Lower lobe of right lung (tissue), 2 donors: ENCODE measurements around the gene USP28. TPM values are rescaled to one million over a fixed set of nuclear protein-coding genes. Genes with fewer than 3 reads are reported as not detected.
"Not testable (repeated sequence)": the region's sequence is repeated elsewhere in the genome, so short reads cannot be mapped to it uniquely, and the experiment has no call there.

ENCODE experiments used
- ATAC-seq, 2 donors: fragments of 200-7000 bp; cut with Tn5 transposase; one replicate each; pipeline ENCODE4 v1.9.1; 2020 to 2022; ENCODE audit warnings: mild to moderate bottlenecking in 2 of 2, moderate library complexity in 2 of 2
- DNase-seq: peaks from one replicate; pipeline ENCODE4 v3.0.0-alpha.2; 2020
- H3K27ac ChIP-seq: fragments of 200-600 bp; one replicate; pipeline ENCODE4 v1.8.0; 2022
- H3K27me3 ChIP-seq: fragments of 200-600 bp; one replicate; pipeline ENCODE4 v1.8.0; 2022; ENCODE audit warnings: low read depth
- H3K36me3 ChIP-seq: fragments of 200-600 bp; one replicate; pipeline ENCODE4 v1.8.0; 2022; ENCODE audit warnings: mild to moderate bottlenecking
- H3K4me1 ChIP-seq: fragments of 200-600 bp; one replicate; pipeline ENCODE4 v1.8.0; 2022
- H3K4me3 ChIP-seq: fragments of 200-600 bp; one replicate; pipeline ENCODE4 v1.8.0; 2022; ENCODE audit warnings: mild to moderate bottlenecking
- H3K9me3 ChIP-seq: fragments of 200-600 bp; one replicate; pipeline ENCODE4 v1.8.0; 2022
- intact Hi-C: fragments of 100-400 bp; cut with DNase I; formaldehyde crosslinking; loops from one replicate; pipeline ENCODE4 v1.11.0; 2022
- total RNA-seq: library from RNA; stranded (reverse); fragmentation: NEBNext Ultra II Directional; extraction: Animal tissue kit (Norgen Biotek cat#: 25700); gene quantifications from one replicate; pipeline ENCODE4 v1.2.1, GENCODE V29; 2021
- TF ChIP-seq, protein P1 (sequence below): fragments of 200-600 bp; IDR thresholded peaks from one replicate; pipeline ENCODE4 v1.8.0; 2022; ENCODE audit warnings: antibody characterized with exemption, mild to moderate bottlenecking
- donor health status: DM: no; HTN: yes; CAD: no; lungs with severe emphysema.

USP28 gene
- total RNA-seq, 1 donor from 2014 or later = 28.0 TPM

- peak; percentile 63 to 64 for ATAC-seq
- H3K27ac ChIP-seq = peak overlapping the region; percentile 78
- H3K4me3 ChIP-seq = peak overlapping the region; percentile 80
- peaks cover 15% of the 10 kb centered on the region for H3K36me3 ChIP-seq
- peak; percentile 52 for DNase-seq
- TF ChIP-seq, protein P1, sequence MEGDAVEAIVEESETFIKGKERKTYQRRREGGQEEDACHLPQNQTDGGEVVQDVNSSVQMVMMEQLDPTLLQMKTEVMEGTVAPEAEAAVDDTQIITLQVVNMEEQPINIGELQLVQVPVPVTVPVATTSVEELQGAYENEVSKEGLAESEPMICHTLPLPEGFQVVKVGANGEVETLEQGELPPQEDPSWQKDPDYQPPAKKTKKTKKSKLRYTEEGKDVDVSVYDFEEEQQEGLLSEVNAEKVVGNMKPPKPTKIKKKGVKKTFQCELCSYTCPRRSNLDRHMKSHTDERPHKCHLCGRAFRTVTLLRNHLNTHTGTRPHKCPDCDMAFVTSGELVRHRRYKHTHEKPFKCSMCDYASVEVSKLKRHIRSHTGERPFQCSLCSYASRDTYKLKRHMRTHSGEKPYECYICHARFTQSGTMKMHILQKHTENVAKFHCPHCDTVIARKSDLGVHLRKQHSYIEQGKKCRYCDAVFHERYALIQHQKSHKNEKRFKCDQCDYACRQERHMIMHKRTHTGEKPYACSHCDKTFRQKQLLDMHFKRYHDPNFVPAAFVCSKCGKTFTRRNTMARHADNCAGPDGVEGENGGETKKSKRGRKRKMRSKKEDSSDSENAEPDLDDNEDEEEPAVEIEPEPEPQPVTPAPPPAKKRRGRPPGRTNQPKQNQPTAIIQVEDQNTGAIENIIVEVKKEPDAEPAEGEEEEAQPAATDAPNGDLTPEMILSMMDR = no peak
- intact Hi-C loops = no loop called here
- peaks cover 20% of the 10 kb centered on the region for H3K4me1 ChIP-seq
- H3K9me3 ChIP-seq = no peaks in the 10 kb centered on the region
- H3K27me3 ChIP-seq = no peaks in the 10 kb centered on the region
These were observed 102.3 kb downstream of the USP28 start for GRCh38 chr11:113773092-113773415.

DNA sequence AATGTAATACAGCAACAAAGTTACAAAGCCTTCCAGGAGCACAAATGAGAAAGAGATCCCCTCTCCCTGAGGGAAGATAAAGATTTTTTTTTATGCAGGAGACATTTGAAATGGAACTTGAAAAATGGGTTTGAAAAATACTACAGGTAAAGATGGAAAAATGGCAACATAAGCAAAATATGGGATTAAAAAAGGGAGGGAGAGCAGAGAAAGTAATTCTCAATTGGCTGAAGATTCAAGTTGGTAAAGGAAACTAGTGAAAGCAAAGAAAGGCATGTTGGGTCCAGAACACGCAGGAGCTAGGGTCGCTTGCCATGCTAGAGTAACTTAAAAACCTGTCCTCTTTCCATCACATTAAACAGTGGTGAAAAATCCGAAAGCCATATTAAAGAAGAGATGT lies 103.4 kb downstream of the USP28 start:
- ATAC-seq (no peak), DNase-seq (no peak)
- H3K27ac ChIP-seq = no peak overlapping the region
- peaks cover 20% of the 10 kb centered on the region for H3K4me1 ChIP-seq
- H3K36me3 ChIP-seq = peaks cover 26% of the 10 kb centered on the region
- TF ChIP-seq, protein P1 = no peak
- H3K9me3 ChIP-seq = no peaks in the 10 kb centered on the region
- no peaks in the 10 kb centered on the region for H3K27me3 ChIP-seq
- intact Hi-C loops = no loop called here
- H3K4me3 ChIP-seq = peak overlapping the region; percentile 80

GRCh38 chr11:113764527-113765219 lies 110.7 kb downstream of the USP28 start:
- TF ChIP-seq, protein P1 = no peak
- H3K9me3 ChIP-seq = no peaks in the 10 kb centered on the region
- peaks cover 5% of the 10 kb centered on the region for H3K4me1 ChIP-seq
- no peak overlapping the region for H3K27ac ChIP-seq
- intact Hi-C loops = no loop called here
- ATAC-seq (no peak), DNase-seq (no peak)
- no peaks in the 10 kb centered on the region for H3K27me3 ChIP-seq
- H3K4me3 ChIP-seq = no peak overlapping the region
- H3K36me3 ChIP-seq = peaks cover 54% of the 10 kb centered on the region

DNA sequence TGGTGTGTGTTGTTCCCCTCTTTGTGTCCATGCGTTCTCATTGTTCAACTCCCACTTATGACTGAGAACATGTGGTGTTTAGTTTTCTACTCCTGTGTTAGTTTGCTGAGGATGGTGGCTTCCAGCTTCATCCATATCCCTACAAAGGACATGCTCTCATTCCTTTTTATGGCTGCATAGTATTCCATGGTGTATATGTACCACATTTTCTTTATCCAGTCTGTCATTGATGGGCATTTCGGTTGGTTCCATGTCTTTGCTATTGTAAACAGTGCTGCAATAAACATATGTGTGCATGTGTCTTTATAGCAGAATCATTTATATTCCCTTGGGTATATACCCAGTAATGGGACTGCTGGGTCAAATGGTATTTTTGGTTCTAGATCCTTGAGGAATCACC lies 112.3 kb downstream of the USP28 start:
- H3K9me3 ChIP-seq, ATAC-seq, H3K4me3 ChIP-seq, DNase-seq, H3K27me3 ChIP-seq, intact Hi-C loops, H3K27ac ChIP-seq, H3K4me1 ChIP-seq: not testable (repeated sequence)
- peaks cover 62% of the 10 kb centered on the region for H3K36me3 ChIP-seq

- ATAC-seq (no peak), DNase-seq (no peak)
- TF ChIP-seq, protein P1 = no peak
- no peak overlapping the region for H3K27ac ChIP-seq
- intact Hi-C loops = no loop called here
- H3K27me3 ChIP-seq = no peaks in the 10 kb centered on the region
- no peak overlapping the region for H3K4me3 ChIP-seq
- H3K9me3 ChIP-seq = no peaks in the 10 kb centered on the region
- H3K36me3 ChIP-seq = peaks cover 66% of the 10 kb centered on the region
- peaks cover 5% of the 10 kb centered on the region for H3K4me1 ChIP-seq
These were observed 115.1 kb downstream of the USP28 start for GRCh38 chr11:113760241-113760640.

GRCh38 chr11:113752932-113753331 lies 122.4 kb downstream of the USP28 start:
- Histone ChIP-seq H3K27ac (no peak overlapping the region), H3K9me3 (no peaks in the 10 kb centered on the region), H3K4me1 (no peaks in the 10 kb centered on the region), H3K27me3 (no peaks in the 10 kb centered on the region), H3K36me3 (peaks cover 68% of the 10 kb centered on the region), H3K4me3 (no peak overlapping the region)
- ATAC-seq (no peak), DNase-seq (no peak)
- TF ChIP-seq, protein P1 = no peak
- intact Hi-C loops = no loop called here

Other genes starting within 250 kb of the USP28 start
- gene TMPRSS5, start 169.3 kb downstream of the USP28 start, total RNA-seq = 1.1 TPM
- 11.6 TPM for gene ZW10, start 101.9 kb downstream of the USP28 start, total RNA-seq
- gene CLDN25, start 95.8 kb downstream of the USP28 start, total RNA-seq = not detected
- gene HTR3B, start 29.2 kb upstream of the USP28 start, total RNA-seq = not detected
- gene HTR3A, start 99.5 kb upstream of the USP28 start, total RNA-seq = not detected
- 171 TPM for gene ZBTB16, start 184.1 kb upstream of the USP28 start, total RNA-seq